Measurements from ENCODE around the gene HHLA2.

- no peak for TF ChIP-seq CTCF (IDR thresholded peaks at IDR 0.05)
- TF ChIP-seq POLR2A (IDR thresholded peaks at IDR 0.05): no peak
These were observed 79.7 kb downstream of the HHLA2 start for GRCh38 chr3:108376026-108376425.
